ENCODE results near the gene SLC6A7. TPM values are rescaled to one million over a fixed set of nuclear protein-coding genes. Genes with fewer than 3 reads are reported as not detected.

SLC6A7 gene
- under 1 TPM in 1 of 6 donors, not detected in 5; 0.44 TPM for total RNA-seq

DNA sequence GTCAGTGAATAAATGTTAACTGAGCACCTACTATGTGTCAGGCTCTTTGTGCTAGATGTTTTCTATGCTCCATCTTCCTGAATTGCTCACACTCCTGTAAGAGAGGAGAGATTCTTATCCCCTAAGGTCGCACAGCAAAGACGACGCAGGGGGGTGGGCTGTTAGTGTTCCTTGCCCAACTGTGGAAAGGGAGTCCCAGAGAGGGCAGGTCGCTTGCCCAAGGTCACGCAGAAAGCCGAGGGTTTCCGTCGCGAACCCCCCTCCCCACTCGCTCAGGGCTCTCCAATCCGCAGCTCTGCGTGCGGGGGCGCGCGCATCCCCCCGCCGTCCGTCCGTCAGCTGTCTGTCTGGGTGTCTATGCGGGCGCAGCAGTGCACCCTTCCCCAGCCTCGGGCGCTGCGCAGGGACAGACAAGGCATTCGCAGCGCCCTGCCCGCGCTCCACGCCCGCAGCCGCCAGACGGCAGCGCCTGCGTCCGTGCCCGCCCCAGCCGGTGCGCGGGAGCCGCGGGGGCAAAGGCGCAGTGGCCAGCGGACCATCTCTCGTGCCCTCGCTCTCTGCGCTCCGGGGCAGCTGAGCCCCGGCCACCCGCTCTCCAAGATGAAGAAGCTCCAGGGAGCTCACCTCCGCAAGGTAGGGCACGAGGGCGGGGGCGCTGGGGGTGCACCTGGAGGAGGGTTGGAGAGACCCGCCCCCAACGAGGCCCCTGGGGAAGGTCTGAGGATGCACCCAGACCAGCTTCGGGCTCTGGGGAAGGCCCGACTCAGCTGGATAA, at the start of gene SLC6A7:
SLC6A7 (plus strand) TSS at position 335 of the 775 bp plus-strand sequence; CDS start at position 601, 266 bp downstream.
- Histone ChIP-seq H3K9me3 (no peaks in the 10 kb centered on the region), H3K4me1 (peaks cover 0 to 6% (median 3%) of the 10 kb centered on the region in 4 donors), H3K27ac (no peak within 1 kb of the TSS), H3K27me3 (peaks cover 0 to 12% (median 4%) of the 10 kb centered on the region in 4 donors), H3K4me3 (no peak within 1 kb of the TSS), H3K36me3 (no peaks in the 10 kb centered on the region)
- ATAC-seq (ENCODE audit: low FRiP score in 2 of 2) (peak in 1 of 2 donors; percentile 13), DNase-seq (peak in 1 of 2 donors; percentile 80)
- 7 to 33% methylated on average over 3 to 53 of the region's 58 CpGs for WGBS, 2 donors
- TF ChIP-seq POLR2AphosphoS5 (IDR thresholded peaks at IDR 0.05), result no peak
- TF ChIP-seq, protein P1, sequence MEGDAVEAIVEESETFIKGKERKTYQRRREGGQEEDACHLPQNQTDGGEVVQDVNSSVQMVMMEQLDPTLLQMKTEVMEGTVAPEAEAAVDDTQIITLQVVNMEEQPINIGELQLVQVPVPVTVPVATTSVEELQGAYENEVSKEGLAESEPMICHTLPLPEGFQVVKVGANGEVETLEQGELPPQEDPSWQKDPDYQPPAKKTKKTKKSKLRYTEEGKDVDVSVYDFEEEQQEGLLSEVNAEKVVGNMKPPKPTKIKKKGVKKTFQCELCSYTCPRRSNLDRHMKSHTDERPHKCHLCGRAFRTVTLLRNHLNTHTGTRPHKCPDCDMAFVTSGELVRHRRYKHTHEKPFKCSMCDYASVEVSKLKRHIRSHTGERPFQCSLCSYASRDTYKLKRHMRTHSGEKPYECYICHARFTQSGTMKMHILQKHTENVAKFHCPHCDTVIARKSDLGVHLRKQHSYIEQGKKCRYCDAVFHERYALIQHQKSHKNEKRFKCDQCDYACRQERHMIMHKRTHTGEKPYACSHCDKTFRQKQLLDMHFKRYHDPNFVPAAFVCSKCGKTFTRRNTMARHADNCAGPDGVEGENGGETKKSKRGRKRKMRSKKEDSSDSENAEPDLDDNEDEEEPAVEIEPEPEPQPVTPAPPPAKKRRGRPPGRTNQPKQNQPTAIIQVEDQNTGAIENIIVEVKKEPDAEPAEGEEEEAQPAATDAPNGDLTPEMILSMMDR (IDR thresholded peaks at IDR 0.05), result no peak
- TF ChIP-seq POLR2A (IDR thresholded peaks at IDR 0.05), result no peak
- no peak for TF ChIP-seq EP300 (IDR thresholded peaks at IDR 0.05)

DNA sequence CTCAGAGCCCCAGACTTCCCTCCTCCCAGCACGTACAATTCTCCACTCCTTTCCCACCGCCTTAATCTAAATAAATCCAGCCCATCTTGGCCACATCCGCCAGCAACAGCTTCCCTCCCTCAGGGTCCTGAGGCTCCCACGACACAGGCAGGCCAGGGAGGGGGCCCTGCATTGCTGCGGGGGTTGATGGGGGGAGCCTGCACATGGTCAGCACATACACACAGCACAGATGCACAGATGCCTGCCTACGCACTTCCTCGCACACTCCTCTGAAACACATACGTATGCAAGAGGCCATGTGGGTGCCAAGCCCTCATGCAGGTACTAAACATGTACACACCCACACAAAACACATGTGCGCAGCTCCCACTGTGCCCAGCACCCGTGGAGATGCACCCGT, 49.0 kb upstream of the SLC6A7 start:
- H3K9me3 ChIP-seq, result no peaks in the 10 kb centered on the region
- H3K4me1 ChIP-seq, result peaks cover 30 to 44% (median 38%) of the 10 kb centered on the region in 4 donors
- H3K27me3 ChIP-seq, result no peaks in the 10 kb centered on the region
- H3K4me3 ChIP-seq, result no peak overlapping the region
- no peaks in the 10 kb centered on the region for H3K36me3 ChIP-seq
- DNase-seq (peak in 1 of 2 donors; percentile 26), ATAC-seq (ENCODE audit: low FRiP score in 2 of 2) (no peak)
- WGBS, 2 donors, result 64 to 68% methylated on average over 5 to 10 of the region's 11 CpGs
- TF ChIP-seq EP300 (IDR thresholded peaks at IDR 0.05), result peak in 1 of 4 donors; percentile 37
- peak in 1 of 2 donors; percentile 12 for TF ChIP-seq POLR2AphosphoS5 (IDR thresholded peaks at IDR 0.05)
- TF ChIP-seq, protein P1 (IDR thresholded peaks at IDR 0.05), result no peak
- H3K27ac ChIP-seq, result peak overlapping the region; percentile 63 to 84 (median 79)

DNA sequence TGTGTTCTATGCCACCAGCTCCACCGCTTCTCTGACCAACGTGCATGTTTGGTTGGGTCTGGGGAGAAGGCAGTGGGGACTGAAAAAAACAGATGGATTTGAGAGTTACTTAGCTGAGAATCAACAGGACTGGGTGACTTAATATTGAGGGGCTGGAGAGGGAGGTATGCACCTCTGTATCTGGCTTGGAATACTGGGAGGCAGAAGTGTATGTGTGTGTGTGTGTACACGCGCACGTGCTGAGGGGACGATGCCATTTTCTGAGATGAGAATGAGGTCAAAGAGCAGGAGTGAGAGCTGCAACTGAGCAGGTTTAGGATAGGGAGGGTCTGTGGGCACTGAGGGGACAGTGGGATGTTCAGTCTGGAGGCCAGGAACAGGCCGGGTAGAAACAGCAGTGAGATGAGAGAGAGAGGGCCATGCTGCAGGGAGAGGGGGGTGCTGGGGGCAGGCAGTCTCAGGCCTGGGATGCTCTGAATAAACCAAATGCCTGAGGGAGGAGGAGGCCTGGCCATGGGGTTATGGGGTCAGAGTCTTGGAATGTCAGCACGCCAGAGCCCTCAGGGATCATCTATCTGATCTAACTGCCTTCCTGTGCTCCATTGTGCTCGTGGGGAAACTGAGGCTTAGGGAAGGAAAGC, 48.2 kb upstream of the SLC6A7 start:
- H3K4me1 ChIP-seq, result peaks cover 30 to 43% (median 38%) of the 10 kb centered on the region in 4 donors
- no peaks in the 10 kb centered on the region for H3K27me3 ChIP-seq
- no peak for TF ChIP-seq EP300 (IDR thresholded peaks at IDR 0.05)
- no peak for TF ChIP-seq POLR2A (IDR thresholded peaks at IDR 0.05)
- peak overlapping the region; percentile 49 to 79 (median 76) for H3K27ac ChIP-seq
- ATAC-seq (ENCODE audit: low FRiP score in 2 of 2), result no peak
- DNase-seq, result no peak
- H3K4me3 ChIP-seq, result no peak overlapping the region
- 71 to 75% methylated on average over 9 of the region's 9 CpGs for WGBS, 2 donors
- no peaks in the 10 kb centered on the region for H3K36me3 ChIP-seq
- H3K9me3 ChIP-seq, result no peaks in the 10 kb centered on the region

DNA sequence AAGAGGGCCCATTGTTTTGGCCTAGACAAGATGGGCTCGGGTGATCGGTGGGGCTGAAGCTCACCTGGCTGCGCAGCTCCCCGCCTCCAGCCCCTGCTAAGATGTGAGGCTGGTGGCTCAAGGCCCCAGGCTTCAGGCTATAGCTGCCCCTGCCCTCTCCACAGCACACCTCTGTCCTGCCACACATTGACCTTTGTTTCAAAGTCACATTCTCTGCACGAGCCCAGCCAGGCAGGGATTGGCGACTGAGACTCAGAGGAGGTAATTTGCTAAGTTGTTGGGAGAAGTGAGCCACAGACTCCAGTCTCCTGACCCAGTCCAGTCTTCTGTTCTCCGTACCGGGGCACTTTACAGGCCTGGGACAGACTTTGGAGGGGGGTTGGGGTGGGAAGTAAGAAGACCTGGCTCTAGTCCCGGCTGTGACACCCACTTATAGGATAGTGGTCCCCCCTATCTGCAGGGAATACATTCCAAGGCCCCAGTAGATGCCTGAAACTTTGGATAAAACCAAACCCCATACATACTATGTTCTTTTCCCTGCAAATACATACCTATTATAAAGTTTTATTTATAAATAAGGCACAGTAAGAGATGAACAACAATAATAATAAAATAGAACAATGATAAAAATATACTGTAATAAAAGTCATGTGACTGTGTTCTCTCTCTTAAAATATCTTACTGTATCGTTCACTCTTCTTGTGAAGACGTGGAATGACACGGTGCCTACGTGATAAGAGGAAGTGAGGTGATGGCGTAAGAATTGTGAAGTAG, 47.5 kb upstream of the SLC6A7 start:
- no peaks in the 10 kb centered on the region for H3K36me3 ChIP-seq
- TF ChIP-seq, protein P1 (IDR thresholded peaks at IDR 0.05), result no peak
- no peak for TF ChIP-seq EP300 (IDR thresholded peaks at IDR 0.05)
- no peak for ATAC-seq (ENCODE audit: low FRiP score in 2 of 2)
- peak in 1 of 2 donors; percentile 41 for DNase-seq
- peak overlapping the region; percentile 49 to 79 (median 76) for H3K27ac ChIP-seq
- peaks cover 27 to 36% (median 35%) of the 10 kb centered on the region in 4 donors for H3K4me1 ChIP-seq
- H3K4me3 ChIP-seq, result no peak overlapping the region
- no peaks in the 10 kb centered on the region for H3K27me3 ChIP-seq
- H3K9me3 ChIP-seq, result no peaks in the 10 kb centered on the region
- 67 to 69% methylated on average over 14 of the region's 14 CpGs for WGBS, 2 donors

DNA sequence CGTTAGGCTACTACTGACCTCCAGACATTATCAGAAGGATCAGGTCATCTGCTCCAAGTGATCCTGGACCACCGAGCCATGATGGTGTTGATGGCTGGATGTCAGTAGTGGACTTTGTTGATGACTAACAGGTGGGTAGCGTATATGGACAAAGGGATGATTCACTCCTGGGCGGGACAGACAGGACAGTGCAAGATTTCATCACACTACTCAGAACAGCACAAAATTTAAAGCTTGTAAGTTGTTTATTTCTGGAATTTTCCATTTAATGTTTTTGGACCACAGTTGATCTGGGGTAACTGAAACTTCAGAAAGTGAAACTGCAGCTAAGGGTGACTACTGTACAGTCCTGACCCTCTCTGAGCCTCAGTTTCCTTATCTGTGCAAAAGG, 46.9 kb upstream of the SLC6A7 start:
- Histone ChIP-seq H3K27me3 (no peaks in the 10 kb centered on the region), H3K36me3 (no peaks in the 10 kb centered on the region), H3K4me1 (peaks cover 22 to 33% (median 32%) of the 10 kb centered on the region in 4 donors), H3K27ac (peak overlapping the region; percentile 72 to 79 (median 77)), H3K4me3 (no peak overlapping the region), H3K9me3 (no peaks in the 10 kb centered on the region)
- ATAC-seq (ENCODE audit: low FRiP score in 2 of 2) (peak; percentile 30 to 81), DNase-seq (peak in 1 of 2 donors; percentile 32)
- TF ChIP-seq, protein P1 (IDR thresholded peaks at IDR 0.05), result no peak
- TF ChIP-seq POLR2A (IDR thresholded peaks at IDR 0.05), result no peak
- peak in 1 of 4 donors; percentile 37 for TF ChIP-seq EP300 (IDR thresholded peaks at IDR 0.05)
- peak; percentile 13 to 28 for TF ChIP-seq POLR2AphosphoS5 (IDR thresholded peaks at IDR 0.05)
- 59 to 65% methylated on average over 4 of the region's 4 CpGs for WGBS, 2 donors

Measured in upper lobe of left lung (tissue), 6 donors.